Activated CD4-positive, CD25-positive, alpha-beta regulatory T cell treated with anti-CD3 and anti-CD28 coated beads, Interleukin-2, amount 50 U/mL, for 72 hours (primary cell): ENCODE data around the gene MYBPC2.

Source experiments
- DNase-seq: peaks from one replicate; pipeline ENCODE4 v3.0.0; 2021

The MYBPC2 gene

GRCh38 chr19:50505856-50506611 is 73.3 kb downstream of the MYBPC2 start:
- no peak for DNase-seq

GRCh38 chr19:50506700-50507099 is 74.0 kb downstream of the MYBPC2 start:
- DNase-seq = no peak

- DNase-seq = no peak
Observed at GRCh38 chr19:50507376-50507775, 74.7 kb downstream of the MYBPC2 start.

- no peak for DNase-seq
Observed at GRCh38 chr19:50508843-50509190, 76.1 kb downstream of the MYBPC2 start.

GRCh38 chr19:50509366-50509765 is 76.7 kb downstream of the MYBPC2 start:
- DNase-seq = no peak

- DNase-seq = no peak
Observed at GRCh38 chr19:50510121-50510670, 77.5 kb downstream of the MYBPC2 start.

- DNase-seq = no peak
Observed at GRCh38 chr19:50510700-50511068, 78.0 kb downstream of the MYBPC2 start.

- DNase-seq = peak; percentile 90
Observed at GRCh38 chr19:50511069-50511822, 78.6 kb downstream of the MYBPC2 start, which contains the start of gene JOSD2. JOSD2 (minus strand) TSS chr19:50511191; CDS start chr19:50510431, 760 bp downstream.

GRCh38 chr19:50512112-50512998 is 79.7 kb downstream of the MYBPC2 start:
- DNase-seq = no peak

GRCh38 chr19:50512999-50513745 is 80.5 kb downstream of the MYBPC2 start:
- no peak for DNase-seq

- no peak for DNase-seq
Observed at GRCh38 chr19:50513746-50514345, 81.2 kb downstream of the MYBPC2 start, which contains the start of gene ASPDH. ASPDH (minus strand) TSS chr19:50513913; CDS start chr19:50513823, 90 bp downstream.

- no peak for DNase-seq
Observed at GRCh38 chr19:50514346-50515167, 81.9 kb downstream of the MYBPC2 start.

GRCh38 chr19:50515168-50515561 is 82.5 kb downstream of the MYBPC2 start:
- no peak for DNase-seq
